ENCODE data around the gene SRPK1. TPM values are rescaled to one million over a fixed set of nuclear protein-coding genes. Genes with fewer than 3 reads are reported as not detected.

Gene SRPK1
- total RNA-seq, 1 donor: 36.6 TPM

- no peak for TF ChIP-seq CTCF (IDR thresholded peaks at IDR 0.05; ENCODE audit: extremely low read depth, low read depth, low read length)
- no peak overlapping the region for H3K27ac ChIP-seq (ENCODE audit: low read depth, low read length)
Measured at GRCh38 chr6:35897036-35897435, 23.9 kb downstream of the SRPK1 start.

GRCh38 chr6:35896228-35896627, 24.7 kb downstream of the SRPK1 start:
- Histone ChIP-seq H3K9me3 (ENCODE audit: low read depth, low read length) (no peaks in the 10 kb centered on the region), H3K79me2 (ENCODE audit: insufficient read depth, low read length) (peaks cover 88% of the 10 kb centered on the region), H3K4me1 (ENCODE audit: insufficient read depth, low read length) (no peaks in the 10 kb centered on the region), H3K27ac (ENCODE audit: low read depth, low read length) (no peak overlapping the region), H3K4me3 (ENCODE audit: insufficient read depth, low read length) (no peak overlapping the region), H3K27me3 (ENCODE audit: insufficient read depth, low read length) (no peaks in the 10 kb centered on the region), H4K20me1 (ENCODE audit: insufficient read depth, low read length) (no peaks in the 10 kb centered on the region), H3K36me3 (ENCODE audit: insufficient read depth, low read length) (no peaks in the 10 kb centered on the region), H3K4me2 (ENCODE audit: insufficient read depth, low read length) (no peak overlapping the region), H2AFZ (ENCODE audit: low read length) (no peak overlapping the region)
- DNase-seq (ENCODE audit: insufficient read length, low spot score, missing footprints): no peak
- no peak for TF ChIP-seq CTCF (IDR thresholded peaks at IDR 0.05; ENCODE audit: extremely low read depth, low read depth, low read length)

More at GRCh38 chr6:35897036-35897435, 23.9 kb downstream of the SRPK1 start:
- Histone ChIP-seq H3K36me3 (ENCODE audit: insufficient read depth, low read length) (no peaks in the 10 kb centered on the region), H3K79me2 (ENCODE audit: insufficient read depth, low read length) (peaks cover 91% of the 10 kb centered on the region), H3K27me3 (ENCODE audit: insufficient read depth, low read length) (no peaks in the 10 kb centered on the region), H3K4me3 (ENCODE audit: insufficient read depth, low read length) (no peak overlapping the region), H3K9me3 (ENCODE audit: low read depth, low read length) (no peaks in the 10 kb centered on the region), H3K4me2 (ENCODE audit: insufficient read depth, low read length) (no peak overlapping the region), H2AFZ (ENCODE audit: low read length) (no peak overlapping the region), H3K4me1 (ENCODE audit: insufficient read depth, low read length) (no peaks in the 10 kb centered on the region), H4K20me1 (ENCODE audit: insufficient read depth, low read length) (no peaks in the 10 kb centered on the region)
- no peak for DNase-seq (ENCODE audit: insufficient read length, low spot score, missing footprints)

- Histone ChIP-seq H3K4me1 (ENCODE audit: insufficient read depth, low read length) (no peaks in the 10 kb centered on the region), H3K27ac (ENCODE audit: low read depth, low read length) (no peak overlapping the region), H3K4me3 (ENCODE audit: insufficient read depth, low read length) (no peak overlapping the region), H4K20me1 (ENCODE audit: insufficient read depth, low read length) (no peaks in the 10 kb centered on the region), H3K9me3 (ENCODE audit: low read depth, low read length) (no peaks in the 10 kb centered on the region), H3K36me3 (ENCODE audit: insufficient read depth, low read length) (no peaks in the 10 kb centered on the region), H3K27me3 (ENCODE audit: insufficient read depth, low read length) (no peaks in the 10 kb centered on the region), H3K4me2 (ENCODE audit: insufficient read depth, low read length) (no peak overlapping the region), H3K79me2 (ENCODE audit: insufficient read depth, low read length) (peaks cover 84% of the 10 kb centered on the region), H2AFZ (ENCODE audit: low read length) (no peak overlapping the region)
- no peak for DNase-seq (ENCODE audit: insufficient read length, low spot score, missing footprints)
- TF ChIP-seq CTCF (IDR thresholded peaks at IDR 0.05; ENCODE audit: extremely low read depth, low read depth, low read length): no peak
Measured at GRCh38 chr6:35895560-35895959, 25.3 kb downstream of the SRPK1 start.

- DNase-seq (ENCODE audit: insufficient read length, low spot score, missing footprints): no peak
- Histone ChIP-seq H3K4me3 (ENCODE audit: insufficient read depth, low read length) (no peak overlapping the region), H3K4me1 (ENCODE audit: insufficient read depth, low read length) (no peaks in the 10 kb centered on the region), H4K20me1 (ENCODE audit: insufficient read depth, low read length) (no peaks in the 10 kb centered on the region), H3K4me2 (ENCODE audit: insufficient read depth, low read length) (no peak overlapping the region), H3K27ac (ENCODE audit: low read depth, low read length) (no peak overlapping the region), H3K79me2 (ENCODE audit: insufficient read depth, low read length) (peaks cover 78% of the 10 kb centered on the region), H3K36me3 (ENCODE audit: insufficient read depth, low read length) (no peaks in the 10 kb centered on the region), H2AFZ (ENCODE audit: low read length) (no peak overlapping the region), H3K27me3 (ENCODE audit: insufficient read depth, low read length) (no peaks in the 10 kb centered on the region), H3K9me3 (ENCODE audit: low read depth, low read length) (no peaks in the 10 kb centered on the region)
- TF ChIP-seq CTCF (IDR thresholded peaks at IDR 0.05; ENCODE audit: extremely low read depth, low read depth, low read length): no peak
Measured at GRCh38 chr6:35894776-35895175, 26.1 kb downstream of the SRPK1 start.

Measured in osteoblast (primary cell).